DND-41 (cell line): ENCODE measurements around the gene PCBP4.

Experiments
- ATAC-seq: fragments of 200-7000 bp; cut with Tn5 transposase; 3 replicates; pipeline ENCODE4 v1.9.1; 2021; ENCODE audit warnings: low read depth; ENCODE audit not compliant: insufficient read depth
- DNase-seq: peaks from one replicate; pipeline ENCODE4 v3.0.0-alpha.2; 2020
- H2AFZ ChIP-seq: 2 replicates; pipeline ENCODE4 v1.6.0; 2012; ENCODE audit warnings: low read depth, low read length
- H3K27ac ChIP-seq: 2 replicates; pipeline ENCODE4 v1.5.1; 2012; ENCODE audit warnings: low read length, inconsistent platforms
- H3K27me3 ChIP-seq: fragments of 200-600 bp; sonication (generic); 2 replicates; pipeline ENCODE4 v1.6.0; 2012; ENCODE audit warnings: low read length, mild to moderate bottlenecking, inconsistent platforms; ENCODE audit not compliant: insufficient read depth, poor library complexity
- H3K36me3 ChIP-seq: 2 replicates; pipeline ENCODE4 v1.5.1; 2012; ENCODE audit warnings: low read length, inconsistent platforms; ENCODE audit not compliant: insufficient read depth
- H3K4me1 ChIP-seq: 2 replicates; pipeline ENCODE4 v1.5.1; 2012; ENCODE audit warnings: mild to moderate bottlenecking, low read length; ENCODE audit not compliant: insufficient read depth
- H3K4me2 ChIP-seq: 2 replicates; pipeline ENCODE4 v1.6.0; 2012; ENCODE audit warnings: mild to moderate bottlenecking, moderate library complexity, low read length, inconsistent platforms; ENCODE audit not compliant: insufficient read depth
- H3K4me3 ChIP-seq, 2 experiments: fragments of 200-600 bp in 1 of 2; shearing (Covaris generic) in 1 of 2; 2 replicates each; pipeline ENCODE4 v1.5.1; 2012 to 2016; ENCODE audit warnings: inconsistent platforms in 2 of 2, low read length in 2 of 2, mild to moderate bottlenecking in 2 of 2, low read depth in 1 of 2, moderate library complexity in 1 of 2
- H3K79me2 ChIP-seq: 2 replicates; pipeline ENCODE4 v1.6.0; 2012; ENCODE audit warnings: low read length, inconsistent platforms; ENCODE audit not compliant: insufficient read depth
- H3K9ac ChIP-seq: 2 replicates; pipeline ENCODE4 v1.6.0; 2012; ENCODE audit warnings: low read depth, mild to moderate bottlenecking, inconsistent platforms, low read length, moderate library complexity
- H3K9me3 ChIP-seq: 2 replicates; pipeline ENCODE4 v1.5.1; 2012; ENCODE audit warnings: low read length, moderate library complexity, mild to moderate bottlenecking, inconsistent platforms; ENCODE audit not compliant: insufficient read depth, severe bottlenecking
- H4K20me1 ChIP-seq: 2 replicates; pipeline ENCODE4 v1.6.0; 2012; ENCODE audit warnings: low read length; ENCODE audit not compliant: insufficient read depth
- CTCF ChIP-seq: IDR thresholded peaks from 2 replicates; pipeline ENCODE4 v1.5.1; 2012; ENCODE audit warnings: borderline replicate concordance, low read length, moderate library complexity, mild to moderate bottlenecking; ENCODE audit not compliant: poor library complexity, severe bottlenecking; ENCODE audit errors: extremely low read depth
- EZH2 ChIP-seq: IDR thresholded peaks from 3 replicates; pipeline ENCODE4 v1.6.1; 2012; ENCODE audit warnings: borderline replicate concordance, low read depth, mild to moderate bottlenecking, moderate library complexity, low read length, inconsistent platforms; ENCODE audit not compliant: severe bottlenecking

Gene PCBP4

DNA sequence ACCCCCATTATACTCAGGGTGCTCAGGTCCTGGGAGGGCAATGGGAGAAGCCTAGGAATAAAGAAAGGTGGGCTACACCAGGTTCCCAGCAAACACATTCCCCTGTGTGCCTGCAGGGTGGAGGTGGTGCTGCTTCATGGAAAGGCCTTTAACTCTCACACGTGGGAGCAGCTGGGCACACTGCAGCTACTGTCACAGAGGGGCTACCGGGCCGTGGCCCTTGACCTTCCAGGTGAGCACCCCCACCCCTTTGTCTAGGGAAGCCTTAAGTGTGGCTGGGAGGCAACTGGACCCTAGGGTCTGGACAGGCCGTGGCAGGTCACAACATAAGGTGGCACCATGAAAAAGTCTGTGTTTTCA is 10.9 kb upstream of the PCBP4 start:
- Histone ChIP-seq H2AFZ (no peak overlapping the region), H3K4me1 (peaks cover 45% of the 10 kb centered on the region), H3K27me3 (no peaks in the 10 kb centered on the region)

DNA sequence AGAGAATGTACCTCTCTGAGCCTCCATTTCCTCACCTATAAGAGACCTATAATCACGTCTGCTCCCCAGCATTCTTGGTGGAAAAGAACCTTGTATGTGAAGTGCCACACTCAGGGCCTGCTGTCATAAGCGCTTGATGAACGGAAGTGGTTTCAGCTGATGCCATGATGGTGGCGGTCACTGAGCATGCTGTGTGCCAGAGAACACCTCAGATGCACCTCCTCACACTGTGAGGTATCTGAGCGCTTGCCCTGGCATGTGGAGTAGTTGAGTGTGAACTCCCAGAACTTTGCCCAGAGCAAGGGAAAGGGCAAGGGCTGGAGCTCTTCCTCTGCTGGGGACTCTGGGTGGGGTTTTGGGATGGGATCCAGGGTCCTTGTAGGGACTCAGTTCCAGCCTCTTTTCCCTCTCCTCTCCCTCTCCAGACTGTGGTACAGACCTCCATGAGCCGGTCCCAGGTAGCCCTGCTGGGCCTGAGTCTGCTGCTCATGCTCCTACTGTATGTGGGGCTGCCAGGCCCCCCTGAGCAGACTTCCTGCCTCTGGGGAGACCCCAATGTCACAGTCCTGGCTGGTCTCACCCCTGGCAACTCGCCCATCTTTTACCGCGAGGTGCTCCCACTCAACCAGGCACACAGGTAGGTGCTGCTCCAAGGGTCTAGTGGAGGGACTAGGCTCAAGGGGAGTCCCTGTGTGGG is 10.3 kb upstream of the PCBP4 start:
- peaks cover 46% of the 10 kb centered on the region for H3K4me1 ChIP-seq
- H3K27ac ChIP-seq, result no peak overlapping the region; the same call in 1 of the 2 replicates
- H2AFZ ChIP-seq, result no peak overlapping the region
- TF ChIP-seq EZH2, result no peak
- no peak for TF ChIP-seq CTCF
- H3K9me3 ChIP-seq, result no peaks in the 10 kb centered on the region
- H3K27me3 ChIP-seq, result no peaks in the 10 kb centered on the region
- H3K9ac ChIP-seq, result no peak overlapping the region
- H3K4me3 ChIP-seq, result no peak overlapping the region
- DNase-seq (no peak), ATAC-seq (no peak)
- H3K36me3 ChIP-seq, result peaks cover 12% of the 10 kb centered on the region; the same call in 1 of the 2 replicates
- no peak overlapping the region for H3K4me2 ChIP-seq
- H4K20me1 ChIP-seq, result 0 out of 2 replicates have a peak, but pooled peaks cover 2% of the 10 kb centered on the region
- H3K79me2 ChIP-seq, result peaks cover 23% of the 10 kb centered on the region

More for the DNA sequence above, 10.9 kb upstream of the PCBP4 start:
- Histone ChIP-seq H3K4me3 (no peak overlapping the region), H3K9me3 (no peaks in the 10 kb centered on the region), H3K79me2 (peaks cover 23% of the 10 kb centered on the region), H3K27ac (no peak overlapping the region), H3K4me2 (no peak overlapping the region), H3K36me3 (peaks cover 12% of the 10 kb centered on the region; the same call in 1 of the 2 replicates), H4K20me1 (0 out of 2 replicates have a peak, but pooled peaks cover 2% of the 10 kb centered on the region), H3K9ac (no peak overlapping the region)
- DNase-seq (no peak), ATAC-seq (no peak)
- TF ChIP-seq CTCF (no peak), EZH2 (no peak)

DNA sequence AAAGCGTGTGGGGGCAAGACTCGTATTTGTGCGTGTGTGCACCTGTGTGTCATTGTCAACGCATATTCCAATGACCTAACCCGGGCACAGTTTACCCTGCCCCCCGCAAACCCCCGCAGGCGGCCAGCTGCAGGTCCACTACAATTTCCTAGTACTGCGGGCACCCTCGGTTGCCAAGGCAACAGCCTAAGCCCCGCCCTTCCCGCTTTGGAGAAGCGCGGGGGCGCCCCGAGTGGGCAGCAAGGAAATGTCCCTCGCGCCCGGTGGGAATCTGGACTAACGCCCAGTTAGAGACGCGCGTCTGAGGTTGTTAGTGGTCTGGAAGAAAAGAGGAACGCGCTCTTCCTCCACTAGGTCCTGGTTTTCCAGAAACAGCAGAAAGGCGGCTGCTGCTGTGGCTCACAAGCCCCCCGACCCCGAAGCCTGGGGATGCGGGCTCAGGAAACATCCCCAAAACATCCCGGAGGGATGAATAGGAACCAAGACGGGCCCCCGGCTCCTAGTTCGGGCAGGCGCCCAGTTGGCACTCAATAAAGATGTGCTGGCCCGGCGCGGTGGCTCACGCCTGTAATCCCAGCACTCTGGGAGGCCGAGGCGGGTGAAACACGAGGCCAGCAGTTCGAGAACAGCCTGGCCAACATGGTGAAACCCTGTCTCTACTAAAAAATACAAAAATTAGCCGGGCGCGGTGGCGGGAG is 8.7 kb upstream of the PCBP4 start:
- DNase-seq, result no peak
- peak overlapping the region; percentile 87; the same call in 1 of the 2 replicates for H3K27ac ChIP-seq
- H3K36me3 ChIP-seq, result peaks cover 15% of the 10 kb centered on the region
- peak overlapping the region; percentile 88 for H3K9ac ChIP-seq
- H3K4me1 ChIP-seq, result peaks cover 34% of the 10 kb centered on the region
- no peaks in the 10 kb centered on the region for H3K27me3 ChIP-seq
- no peak for TF ChIP-seq CTCF
- no peak for TF ChIP-seq EZH2
- peak overlapping the region; percentile 91 for H3K4me2 ChIP-seq
- H4K20me1 ChIP-seq, result 0 out of 2 replicates have a peak, but pooled peaks cover 2% of the 10 kb centered on the region
- no peak for ATAC-seq
- peak overlapping the region in 1 of 2 experiments; percentile 89; a peak in 3 of 4 replicates for H3K4me3 ChIP-seq
- H2AFZ ChIP-seq, result peak overlapping the region; percentile 96; the same call in 1 of the 2 replicates
- peaks cover 17% of the 10 kb centered on the region for H3K79me2 ChIP-seq
- no peaks in the 10 kb centered on the region for H3K9me3 ChIP-seq
